ENCODE results near the gene CTNNA3.

Gene CTNNA3

DNA sequence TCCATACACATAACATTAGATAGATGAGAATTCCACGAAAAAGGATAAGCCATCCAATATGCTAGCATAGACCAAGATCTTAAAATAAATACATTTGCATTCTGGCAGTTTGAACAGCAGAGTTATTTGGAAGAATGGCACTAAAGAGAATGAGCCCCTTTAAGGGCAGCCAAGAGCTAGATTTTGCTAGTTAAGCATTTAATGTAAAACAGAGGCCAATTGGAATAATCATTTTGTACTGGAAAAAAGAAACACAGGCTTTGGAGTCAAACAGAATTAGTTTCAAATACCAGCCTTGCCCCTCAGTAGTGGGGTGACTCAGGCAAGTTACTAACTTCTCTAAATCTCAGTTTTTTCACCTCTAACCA, 714.0 kb downstream of the CTNNA3 start:
- no peaks in the 10 kb centered on the region for H3K36me3 ChIP-seq (ENCODE audit: low read length)
- TF ChIP-seq EZH2phosphoT487 (conservative IDR thresholded peaks at IDR 0.05; ENCODE audit: low read length), result no peak
- TF ChIP-seq, protein P1, sequence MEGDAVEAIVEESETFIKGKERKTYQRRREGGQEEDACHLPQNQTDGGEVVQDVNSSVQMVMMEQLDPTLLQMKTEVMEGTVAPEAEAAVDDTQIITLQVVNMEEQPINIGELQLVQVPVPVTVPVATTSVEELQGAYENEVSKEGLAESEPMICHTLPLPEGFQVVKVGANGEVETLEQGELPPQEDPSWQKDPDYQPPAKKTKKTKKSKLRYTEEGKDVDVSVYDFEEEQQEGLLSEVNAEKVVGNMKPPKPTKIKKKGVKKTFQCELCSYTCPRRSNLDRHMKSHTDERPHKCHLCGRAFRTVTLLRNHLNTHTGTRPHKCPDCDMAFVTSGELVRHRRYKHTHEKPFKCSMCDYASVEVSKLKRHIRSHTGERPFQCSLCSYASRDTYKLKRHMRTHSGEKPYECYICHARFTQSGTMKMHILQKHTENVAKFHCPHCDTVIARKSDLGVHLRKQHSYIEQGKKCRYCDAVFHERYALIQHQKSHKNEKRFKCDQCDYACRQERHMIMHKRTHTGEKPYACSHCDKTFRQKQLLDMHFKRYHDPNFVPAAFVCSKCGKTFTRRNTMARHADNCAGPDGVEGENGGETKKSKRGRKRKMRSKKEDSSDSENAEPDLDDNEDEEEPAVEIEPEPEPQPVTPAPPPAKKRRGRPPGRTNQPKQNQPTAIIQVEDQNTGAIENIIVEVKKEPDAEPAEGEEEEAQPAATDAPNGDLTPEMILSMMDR (IDR thresholded peaks at IDR 0.05; ENCODE audit: insufficient read depth, low read length, poor library complexity, severe bottlenecking), result no peak
- no peak overlapping the region for H3K9ac ChIP-seq (ENCODE audit: low read length)
- no peaks in the 10 kb centered on the region for H3K9me3 ChIP-seq (ENCODE audit: insufficient read depth, low read length)
- H3F3A ChIP-seq (ENCODE audit: insufficient read depth), result no peaks in the 10 kb centered on the region
- no peak overlapping the region for H3K4me3 ChIP-seq (ENCODE audit: insufficient read depth, low read length, poor library complexity, severe bottlenecking)
- H3K79me2 ChIP-seq (ENCODE audit: insufficient read depth, low read length), result no peaks in the 10 kb centered on the region
- no peaks in the 10 kb centered on the region for H3K9me2 ChIP-seq (replicated peaks; ENCODE audit: insufficient read depth, low read length)
- H3K27me3 ChIP-seq (ENCODE audit: low read length), result no peaks in the 10 kb centered on the region
- H2AFZ ChIP-seq (ENCODE audit: low read depth, low read length, severe bottlenecking), result no peak overlapping the region
- no peak overlapping the region for H3K4me2 ChIP-seq (ENCODE audit: low read depth, low read length, poor library complexity, severe bottlenecking)
- H4K20me1 ChIP-seq (ENCODE audit: low read depth, low read length), result no peaks in the 10 kb centered on the region
- H3K27ac ChIP-seq (ENCODE audit: low read depth, low read length), result no peak overlapping the region

DNA sequence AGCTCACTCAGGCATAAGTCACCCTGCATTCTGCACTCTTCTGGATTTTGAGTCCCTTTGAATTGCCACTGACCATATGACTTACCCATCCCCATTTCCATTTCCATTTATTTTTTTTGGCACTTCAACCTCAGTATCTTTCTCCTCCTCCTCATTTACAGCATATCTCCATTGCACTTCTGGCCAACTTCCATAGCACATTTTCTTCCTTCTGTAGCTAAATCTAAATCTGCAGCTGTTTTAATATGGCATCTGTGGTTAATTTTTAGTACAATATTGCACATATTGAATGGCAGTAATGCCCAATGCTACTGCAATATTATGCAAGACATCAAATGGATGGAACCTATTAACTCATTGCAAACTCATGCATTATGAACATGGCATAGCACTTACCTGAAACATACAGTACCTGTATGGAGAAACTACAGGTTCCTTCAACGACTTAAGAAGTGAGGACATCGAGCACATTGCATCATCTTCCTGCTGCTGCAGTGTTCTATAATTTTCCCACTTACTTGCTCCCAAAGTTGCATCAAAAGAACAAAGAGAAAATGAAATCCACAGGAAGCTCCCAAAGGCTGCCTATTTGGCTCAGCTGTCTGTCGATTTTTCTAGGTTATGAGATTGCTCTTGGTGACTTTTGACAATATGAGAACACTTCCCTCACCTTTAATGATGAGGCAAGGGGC, 714.5 kb downstream of the CTNNA3 start:
- Histone ChIP-seq H3K9me2 (replicated peaks; ENCODE audit: insufficient read depth, low read length) (no peaks in the 10 kb centered on the region), H3F3A (ENCODE audit: insufficient read depth) (no peaks in the 10 kb centered on the region), H4K20me1 (ENCODE audit: low read depth, low read length) (no peaks in the 10 kb centered on the region), H3K4me2 (ENCODE audit: low read depth, low read length, poor library complexity, severe bottlenecking) (no peak overlapping the region), H3K9me3 (ENCODE audit: insufficient read depth, low read length) (no peaks in the 10 kb centered on the region), H3K27me3 (ENCODE audit: low read length) (no peaks in the 10 kb centered on the region), H3K79me2 (ENCODE audit: insufficient read depth, low read length) (no peaks in the 10 kb centered on the region), H3K27ac (ENCODE audit: low read depth, low read length) (no peak overlapping the region), H3K9ac (ENCODE audit: low read length) (no peak overlapping the region), H3K4me3 (ENCODE audit: insufficient read depth, low read length, poor library complexity, severe bottlenecking) (no peak overlapping the region), H2AFZ (ENCODE audit: low read depth, low read length, severe bottlenecking) (no peak overlapping the region), H3K36me3 (ENCODE audit: low read length) (no peaks in the 10 kb centered on the region)
- TF ChIP-seq EZH2phosphoT487 (conservative IDR thresholded peaks at IDR 0.05; ENCODE audit: low read length), result no peak
- TF ChIP-seq, protein P1 (IDR thresholded peaks at IDR 0.05; ENCODE audit: insufficient read depth, low read length, poor library complexity, severe bottlenecking), result no peak

DNA sequence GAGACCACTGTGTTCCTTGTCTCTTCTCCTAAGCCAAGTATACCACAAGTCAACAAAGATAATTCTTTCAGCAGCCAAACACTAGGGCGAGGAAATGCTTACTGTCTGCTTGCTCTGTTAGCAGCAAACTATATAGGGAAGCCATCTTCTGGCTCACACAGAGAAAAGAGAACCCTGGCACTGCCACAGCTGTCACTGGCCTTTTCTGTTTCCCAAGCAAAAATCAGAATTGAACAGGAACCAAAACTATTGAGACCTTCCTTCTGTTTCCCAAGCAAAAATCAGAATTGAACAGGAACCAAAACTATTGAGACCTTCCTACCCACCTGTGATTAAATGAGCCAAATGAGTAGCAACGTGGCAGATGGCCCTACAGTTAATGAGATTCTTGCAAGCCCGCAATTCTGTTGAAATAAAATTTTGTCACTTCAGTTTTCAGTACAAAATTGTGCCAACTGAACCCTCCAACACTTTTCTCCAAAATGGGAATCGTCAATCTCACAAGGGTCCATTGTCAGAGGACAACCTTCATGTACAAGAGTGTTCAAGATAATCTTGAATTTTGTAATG, 715.7 kb downstream of the CTNNA3 start:
- Histone ChIP-seq H4K20me1 (ENCODE audit: low read depth, low read length) (no peaks in the 10 kb centered on the region), H3K36me3 (ENCODE audit: low read length) (no peaks in the 10 kb centered on the region), H2AFZ (ENCODE audit: low read depth, low read length, severe bottlenecking) (no peak overlapping the region), H3K9me3 (ENCODE audit: insufficient read depth, low read length) (no peaks in the 10 kb centered on the region), H3K27me3 (ENCODE audit: low read length) (no peaks in the 10 kb centered on the region), H3F3A (ENCODE audit: insufficient read depth) (no peaks in the 10 kb centered on the region), H3K27ac (ENCODE audit: low read depth, low read length) (no peak overlapping the region), H3K79me2 (ENCODE audit: insufficient read depth, low read length) (no peaks in the 10 kb centered on the region), H3K4me2 (ENCODE audit: low read depth, low read length, poor library complexity, severe bottlenecking) (no peak overlapping the region), H3K4me3 (ENCODE audit: insufficient read depth, low read length, poor library complexity, severe bottlenecking) (no peak overlapping the region), H3K9me2 (replicated peaks; ENCODE audit: insufficient read depth, low read length) (no peaks in the 10 kb centered on the region), H3K9ac (ENCODE audit: low read length) (no peak overlapping the region)
- TF ChIP-seq EZH2phosphoT487 (conservative IDR thresholded peaks at IDR 0.05; ENCODE audit: low read length), result no peak
- TF ChIP-seq, protein P1 (IDR thresholded peaks at IDR 0.05; ENCODE audit: insufficient read depth, low read length, poor library complexity, severe bottlenecking), result no peak
